ENCODE measurements around the gene EEF2.

DNA sequence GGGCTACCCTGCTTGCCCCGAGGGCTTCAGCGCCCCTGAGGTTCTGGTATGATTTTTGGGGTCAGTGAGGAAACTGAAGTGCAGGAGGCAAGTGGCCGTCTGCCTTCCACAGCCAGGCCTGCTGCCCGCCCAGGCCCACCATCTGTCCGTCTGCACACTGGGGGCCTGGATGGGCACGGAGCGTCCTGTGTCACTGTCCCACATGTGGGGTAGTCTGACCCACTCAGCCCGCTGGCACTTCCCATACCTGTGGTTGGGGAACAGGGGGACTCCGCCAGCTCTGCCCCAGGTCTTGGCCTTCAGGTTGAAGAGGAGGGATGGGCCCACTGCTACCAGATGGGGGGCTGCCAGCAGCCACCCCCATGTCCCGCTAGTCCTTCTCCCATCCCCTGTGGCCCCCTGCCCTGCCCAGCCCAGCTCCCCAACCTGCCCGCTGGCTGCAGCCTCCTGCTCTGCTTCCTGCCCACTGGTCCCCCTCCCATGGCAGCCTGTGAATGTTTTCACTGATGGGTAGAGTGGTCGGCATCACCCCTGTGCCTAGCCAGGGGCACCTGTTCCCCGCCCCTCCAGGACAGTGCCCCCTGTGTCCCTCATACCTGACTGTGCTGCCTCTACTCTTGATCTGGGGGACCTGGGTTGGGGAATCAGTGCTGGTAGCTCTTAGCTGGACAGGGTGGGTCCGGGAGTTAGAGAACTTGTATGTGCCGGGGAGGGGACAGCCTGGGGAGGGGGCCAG is 31.8 kb upstream of the EEF2 start:
- TF ChIP-seq, protein P1, sequence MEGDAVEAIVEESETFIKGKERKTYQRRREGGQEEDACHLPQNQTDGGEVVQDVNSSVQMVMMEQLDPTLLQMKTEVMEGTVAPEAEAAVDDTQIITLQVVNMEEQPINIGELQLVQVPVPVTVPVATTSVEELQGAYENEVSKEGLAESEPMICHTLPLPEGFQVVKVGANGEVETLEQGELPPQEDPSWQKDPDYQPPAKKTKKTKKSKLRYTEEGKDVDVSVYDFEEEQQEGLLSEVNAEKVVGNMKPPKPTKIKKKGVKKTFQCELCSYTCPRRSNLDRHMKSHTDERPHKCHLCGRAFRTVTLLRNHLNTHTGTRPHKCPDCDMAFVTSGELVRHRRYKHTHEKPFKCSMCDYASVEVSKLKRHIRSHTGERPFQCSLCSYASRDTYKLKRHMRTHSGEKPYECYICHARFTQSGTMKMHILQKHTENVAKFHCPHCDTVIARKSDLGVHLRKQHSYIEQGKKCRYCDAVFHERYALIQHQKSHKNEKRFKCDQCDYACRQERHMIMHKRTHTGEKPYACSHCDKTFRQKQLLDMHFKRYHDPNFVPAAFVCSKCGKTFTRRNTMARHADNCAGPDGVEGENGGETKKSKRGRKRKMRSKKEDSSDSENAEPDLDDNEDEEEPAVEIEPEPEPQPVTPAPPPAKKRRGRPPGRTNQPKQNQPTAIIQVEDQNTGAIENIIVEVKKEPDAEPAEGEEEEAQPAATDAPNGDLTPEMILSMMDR (IDR thresholded peaks at IDR 0.05; ENCODE audit: low read depth, low read length, missing input control), result no peak
- TF ChIP-seq, protein P2, sequence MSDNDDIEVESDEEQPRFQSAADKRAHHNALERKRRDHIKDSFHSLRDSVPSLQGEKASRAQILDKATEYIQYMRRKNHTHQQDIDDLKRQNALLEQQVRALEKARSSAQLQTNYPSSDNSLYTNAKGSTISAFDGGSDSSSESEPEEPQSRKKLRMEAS (IDR thresholded peaks at IDR 0.05), result no peak
- TF ChIP-seq GABPA (IDR thresholded peaks at IDR 0.05 in 1 of 2, conservative IDR thresholded peaks at IDR 0.05 in 1 of 2) (no peak), JUND (IDR thresholded peaks at IDR 0.05) (no peak), ATF3 (IDR thresholded peaks at IDR 0.05) (no peak), YY1 (IDR thresholded peaks at IDR 0.05) (no peak), TAF1 (conservative IDR thresholded peaks at IDR 0.05) (no peak), ZBTB33 (IDR thresholded peaks at IDR 0.05) (no peak), SP1 (IDR thresholded peaks at IDR 0.05) (no peak), RAD21 (IDR thresholded peaks at IDR 0.05) (no peak), NR2F2 (IDR thresholded peaks at IDR 0.05) (no peak)
- TF ChIP-seq, protein P3, sequence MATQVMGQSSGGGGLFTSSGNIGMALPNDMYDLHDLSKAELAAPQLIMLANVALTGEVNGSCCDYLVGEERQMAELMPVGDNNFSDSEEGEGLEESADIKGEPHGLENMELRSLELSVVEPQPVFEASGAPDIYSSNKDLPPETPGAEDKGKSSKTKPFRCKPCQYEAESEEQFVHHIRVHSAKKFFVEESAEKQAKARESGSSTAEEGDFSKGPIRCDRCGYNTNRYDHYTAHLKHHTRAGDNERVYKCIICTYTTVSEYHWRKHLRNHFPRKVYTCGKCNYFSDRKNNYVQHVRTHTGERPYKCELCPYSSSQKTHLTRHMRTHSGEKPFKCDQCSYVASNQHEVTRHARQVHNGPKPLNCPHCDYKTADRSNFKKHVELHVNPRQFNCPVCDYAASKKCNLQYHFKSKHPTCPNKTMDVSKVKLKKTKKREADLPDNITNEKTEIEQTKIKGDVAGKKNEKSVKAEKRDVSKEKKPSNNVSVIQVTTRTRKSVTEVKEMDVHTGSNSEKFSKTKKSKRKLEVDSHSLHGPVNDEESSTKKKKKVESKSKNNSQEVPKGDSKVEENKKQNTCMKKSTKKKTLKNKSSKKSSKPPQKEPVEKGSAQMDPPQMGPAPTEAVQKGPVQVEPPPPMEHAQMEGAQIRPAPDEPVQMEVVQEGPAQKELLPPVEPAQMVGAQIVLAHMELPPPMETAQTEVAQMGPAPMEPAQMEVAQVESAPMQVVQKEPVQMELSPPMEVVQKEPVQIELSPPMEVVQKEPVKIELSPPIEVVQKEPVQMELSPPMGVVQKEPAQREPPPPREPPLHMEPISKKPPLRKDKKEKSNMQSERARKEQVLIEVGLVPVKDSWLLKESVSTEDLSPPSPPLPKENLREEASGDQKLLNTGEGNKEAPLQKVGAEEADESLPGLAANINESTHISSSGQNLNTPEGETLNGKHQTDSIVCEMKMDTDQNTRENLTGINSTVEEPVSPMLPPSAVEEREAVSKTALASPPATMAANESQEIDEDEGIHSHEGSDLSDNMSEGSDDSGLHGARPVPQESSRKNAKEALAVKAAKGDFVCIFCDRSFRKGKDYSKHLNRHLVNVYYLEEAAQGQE (IDR thresholded peaks at IDR 0.05), result no peak
